WTC11 (cell line): ENCODE measurements around the gene LDAF1. TPM values are rescaled to one million over a fixed set of nuclear protein-coding genes. Genes with fewer than 3 reads are reported as not detected.

Experiments used
- ATAC-seq: fragments of 200-7000 bp; cut with Tn5 transposase; 2 replicates; pipeline ENCODE4 v1.10.0; 2021; ENCODE audit warnings: mild to moderate bottlenecking, moderate library complexity
- CTCF ChIA-PET: fragments of 300-600 bp; sonication (Branson Sonifier 250); formaldehyde crosslinking; loops from one replicate; lab custom pipeline; 2021; ENCODE audit warnings: antibody characterized with exemption; lab: Charles Lee
- POLR2A ChIA-PET: fragments of 350-600 bp; sonication (Branson Sonifier 250); formaldehyde crosslinking; loops from one replicate; lab custom pipeline; 2021; ENCODE audit warnings: antibody characterized with exemption; lab: Charles Lee
- DNase-seq: peaks from one replicate; pipeline ENCODE4 v3.0.0; 2021; ENCODE audit warnings: low spot score
- H3K27ac Mint-ChIP-seq: 2 replicates; pipeline ENCODE4 v1.8.0; 2021; ENCODE audit warnings: mixed read lengths
- H3K27me3 Mint-ChIP-seq: 2 replicates; pipeline ENCODE4 v1.8.0; 2021; ENCODE audit warnings: low read depth, mild to moderate bottlenecking, moderate library complexity, mixed read lengths
- H3K36me3 Mint-ChIP-seq: 2 replicates; pipeline ENCODE4 v1.8.0; 2021; ENCODE audit warnings: mixed read lengths
- H3K4me1 Mint-ChIP-seq: 2 replicates; pipeline ENCODE4 v1.8.0; 2022; ENCODE audit warnings: mixed read lengths
- H3K4me3 Mint-ChIP-seq: 2 replicates; pipeline ENCODE4 v1.8.0; 2021; ENCODE audit warnings: mild to moderate bottlenecking, moderate library complexity, mixed read lengths
- H3K9me3 Mint-ChIP-seq: 2 replicates; pipeline ENCODE4 v1.8.0; 2021; ENCODE audit warnings: mixed read lengths
- AFF4 ChIP-seq: sonication (generic); formaldehyde crosslinking; IDR thresholded peaks from 2 replicates; pipeline ENCODE4 v1.8.1; 2023; ENCODE audit warnings: mild to moderate bottlenecking, missing genetic modification reagents, borderline replicate concordance
- AR ChIP-seq: fragments of 250-450 bp; sonication (Bioruptor Pico); IDR thresholded peaks from 2 replicates; pipeline ENCODE4 v1.9.0; 2021; ENCODE audit warnings: mild to moderate bottlenecking
- ATF1 ChIP-seq: sonication (generic); formaldehyde crosslinking; IDR thresholded peaks from 2 replicates; pipeline ENCODE4 v1.8.1; 2023; ENCODE audit warnings: mild to moderate bottlenecking, moderate library complexity, missing genetic modification reagents
- ELF4 ChIP-seq: sonication (generic); formaldehyde crosslinking; IDR thresholded peaks from 2 replicates; pipeline ENCODE4 v1.8.1; 2022; ENCODE audit warnings: low read depth, mild to moderate bottlenecking, moderate library complexity, missing genetic modification reagents
- EMX1 ChIP-seq: fragments of 250-450 bp; sonication (Bioruptor Pico); IDR thresholded peaks from 2 replicates; pipeline ENCODE4 v1.8.0; 2021; ENCODE audit warnings: mild to moderate bottlenecking
- FOXK1 ChIP-seq: sonication (generic); formaldehyde crosslinking; IDR thresholded peaks from 2 replicates; pipeline ENCODE4 v1.8.0; 2022; ENCODE audit warnings: mild to moderate bottlenecking, moderate library complexity, missing genetic modification reagents
- FOXP1 ChIP-seq: sonication (generic); formaldehyde crosslinking; IDR thresholded peaks from 2 replicates; pipeline ENCODE4 v1.8.0; 2022; ENCODE audit warnings: missing genetic modification reagents, mild to moderate bottlenecking, moderate library complexity, borderline replicate concordance
- IRF1 ChIP-seq: sonication (generic); formaldehyde crosslinking; IDR thresholded peaks from 2 replicates; pipeline ENCODE4 v1.8.0; 2023; ENCODE audit warnings: missing genetic modification reagents
- JUN ChIP-seq: sonication (generic); formaldehyde crosslinking; IDR thresholded peaks from 2 replicates; pipeline ENCODE4 v1.8.0; 2023; ENCODE audit warnings: mild to moderate bottlenecking, missing genetic modification reagents
- KAT7 ChIP-seq: sonication (generic); formaldehyde crosslinking; IDR thresholded peaks from 2 replicates; pipeline ENCODE4 v1.8.1; 2023; ENCODE audit warnings: missing genetic modification reagents, mild to moderate bottlenecking, borderline replicate concordance
- MLX ChIP-seq: sonication (generic); formaldehyde crosslinking; IDR thresholded peaks from 2 replicates; pipeline ENCODE4 v1.8.1; 2023; ENCODE audit warnings: mild to moderate bottlenecking, missing genetic modification reagents, moderate library complexity
- MYBL2 ChIP-seq: sonication (generic); formaldehyde crosslinking; IDR thresholded peaks from 2 replicates; pipeline ENCODE4 v1.8.1; 2023; ENCODE audit warnings: mild to moderate bottlenecking, moderate library complexity, missing genetic modification reagents
- NFE2L1 ChIP-seq: sonication (generic); formaldehyde crosslinking; IDR thresholded peaks from 2 replicates; pipeline ENCODE4 v1.8.1; 2023; ENCODE audit warnings: missing genetic modification reagents
- PREB ChIP-seq: sonication (generic); formaldehyde crosslinking; IDR thresholded peaks from 2 replicates; pipeline ENCODE4 v1.8.1; 2022; ENCODE audit warnings: mild to moderate bottlenecking, missing genetic modification reagents, moderate library complexity, borderline replicate concordance
- PRRX2 ChIP-seq: fragments of 250-450 bp; sonication (Bioruptor Pico); IDR thresholded peaks from 2 replicates; pipeline ENCODE4 v1.8.0; 2021; ENCODE audit warnings: mild to moderate bottlenecking
- TEAD4 ChIP-seq: sonication (generic); formaldehyde crosslinking; IDR thresholded peaks from 2 replicates; pipeline ENCODE4 v1.8.0; 2022; ENCODE audit warnings: mild to moderate bottlenecking, missing genetic modification reagents
- ZNF121 ChIP-seq: sonication (generic); formaldehyde crosslinking; IDR thresholded peaks from 2 replicates; pipeline ENCODE4 v1.8.0; 2023; ENCODE audit warnings: missing genetic modification reagents
- ZNF317 ChIP-seq: sonication (generic); formaldehyde crosslinking; IDR thresholded peaks from 2 replicates; pipeline ENCODE4 v1.8.1; 2023; ENCODE audit warnings: low read depth, mild to moderate bottlenecking, moderate library complexity, missing genetic modification reagents, borderline replicate concordance
- ZNF512 ChIP-seq: sonication (generic); formaldehyde crosslinking; IDR thresholded peaks from 2 replicates; pipeline ENCODE4 v1.8.1; 2022; ENCODE audit warnings: missing genetic modification reagents, borderline replicate concordance
- total RNA-seq: library from RNA; stranded (reverse); gene quantifications from 3 replicates; pipeline ENCODE4 v1.2.3, GENCODE V29; 2021

LDAF1 gene
- total RNA-seq, 1 experiment from 2014 or later: 42.8 TPM

GRCh38 chr16:21203155-21203797 lies 44.8 kb downstream of the LDAF1 start:
- no peak overlapping the region for H3K4me3 Mint-ChIP-seq
- TF ChIP-seq AFF4 (CRISPR knock-in tag) (no peak), PRRX2 (CRISPR knock-in tag) (no peak), ATF1 (CRISPR knock-in tag) (no peak), ELF4 (CRISPR knock-in tag) (no peak), ZNF121 (CRISPR knock-in tag) (no peak), JUN (CRISPR knock-in tag) (no peak), EMX1 (CRISPR knock-in tag) (no peak), FOXK1 (CRISPR knock-in tag) (no peak), NFE2L1 (CRISPR knock-in tag) (no peak), MYBL2 (CRISPR knock-in tag) (no peak), IRF1 (no peak), ZNF317 (CRISPR knock-in tag) (no peak), PREB (CRISPR knock-in tag) (no peak), KAT7 (CRISPR knock-in tag) (no peak), FOXP1 (no peak), MLX (CRISPR knock-in tag) (no peak), ZNF512 (no peak), AR (CRISPR knock-in tag) (no peak), TEAD4 (no peak)
- TF ChIP-seq, all 79 proteins: peak for 0
- POLR2A ChIA-PET: interaction anchor here (0.8 kb wide), 1 partner anchor 11 kb away, joined by 6 read pairs; no protein-coding TSS in a partner anchor
- no peaks in the 10 kb centered on the region for H3K36me3 Mint-ChIP-seq
- no peak overlapping the region for H3K27ac Mint-ChIP-seq
- no peaks in the 10 kb centered on the region for H3K4me1 Mint-ChIP-seq
- no peak for ATAC-seq
- CTCF ChIA-PET: interaction anchor here (0.6 kb wide), 1 partner anchor 49 kb away, joined by 3 read pairs; no protein-coding TSS in a partner anchor
- DNase-seq: no peak
- H3K9me3 Mint-ChIP-seq: no peaks in the 10 kb centered on the region
- no peaks in the 10 kb centered on the region for H3K27me3 Mint-ChIP-seq
